ENCODE results near the gene NT5M. TPM values are rescaled to one million over a fixed set of nuclear protein-coding genes. Genes with fewer than 3 reads are reported as not detected.

NT5M gene
- total RNA-seq, 1 donor from 2014 or later = 3.2 TPM

DNA sequence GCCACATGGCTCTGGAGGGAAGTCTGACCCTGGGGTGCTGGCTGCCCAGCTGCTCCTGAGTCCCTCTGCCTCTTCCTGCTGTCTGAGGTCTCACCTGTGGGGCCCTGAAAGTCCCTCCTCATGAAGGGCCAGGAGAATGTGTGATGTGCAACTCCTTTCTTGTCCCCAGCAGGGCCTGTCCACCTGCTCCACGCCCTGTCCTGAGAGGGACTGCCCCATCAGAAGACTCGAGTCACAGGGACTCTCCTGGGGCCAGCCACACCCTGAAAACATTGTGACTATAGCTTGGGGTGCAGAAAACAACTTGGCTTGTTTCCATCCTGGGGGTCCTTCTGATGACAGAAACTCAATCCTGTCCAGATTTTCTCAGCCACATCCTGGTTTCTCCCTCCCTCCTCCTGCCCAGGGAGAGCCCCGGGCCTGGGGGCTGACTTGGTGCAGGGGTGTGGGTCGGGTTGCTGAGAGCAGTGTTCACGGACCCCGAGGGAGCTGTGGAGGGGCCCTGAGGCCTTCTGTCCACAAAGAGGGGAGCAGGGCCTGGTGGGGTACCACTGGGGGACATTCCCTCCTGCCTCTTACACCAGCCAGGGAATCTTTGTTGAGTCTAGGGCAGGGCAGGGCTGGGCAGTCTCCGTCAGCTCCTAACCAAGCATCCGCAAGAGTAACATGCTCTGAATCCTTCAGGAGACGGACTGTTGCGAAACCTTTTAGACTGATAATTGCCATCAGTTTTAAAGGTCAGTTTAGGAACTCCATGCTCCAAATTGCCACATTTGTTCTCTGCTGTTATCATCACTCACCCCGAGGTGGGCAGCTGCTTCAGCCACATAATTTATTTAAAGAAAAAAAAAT, 45.9 kb downstream of the NT5M start:
- peak in 1 of 2 donors; percentile 93 for DNase-seq (ENCODE audit: extremely low spot score in 2 of 2)
- H3K36me3 ChIP-seq = no peaks in the 10 kb centered on the region
- H3K4me1 ChIP-seq = peaks cover 4% of the 10 kb centered on the region
- no peak overlapping the region for H3K27ac ChIP-seq
- H3K27me3 ChIP-seq = no peaks in the 10 kb centered on the region
- TF ChIP-seq POLR2A (IDR thresholded peaks at IDR 0.05) = no peak
- no peak for TF ChIP-seq POLR2AphosphoS5 (IDR thresholded peaks at IDR 0.05; ENCODE audit: insufficient read depth in 1 of 2, low read depth in 1 of 2)
- TF ChIP-seq CTCF (IDR thresholded peaks at IDR 0.05) = no peak
- no peak overlapping the region for H3K4me3 ChIP-seq
- intact Hi-C loops (cut with DNase I) = no loop called here
- no peaks in the 10 kb centered on the region for H3K9me3 ChIP-seq

DNA sequence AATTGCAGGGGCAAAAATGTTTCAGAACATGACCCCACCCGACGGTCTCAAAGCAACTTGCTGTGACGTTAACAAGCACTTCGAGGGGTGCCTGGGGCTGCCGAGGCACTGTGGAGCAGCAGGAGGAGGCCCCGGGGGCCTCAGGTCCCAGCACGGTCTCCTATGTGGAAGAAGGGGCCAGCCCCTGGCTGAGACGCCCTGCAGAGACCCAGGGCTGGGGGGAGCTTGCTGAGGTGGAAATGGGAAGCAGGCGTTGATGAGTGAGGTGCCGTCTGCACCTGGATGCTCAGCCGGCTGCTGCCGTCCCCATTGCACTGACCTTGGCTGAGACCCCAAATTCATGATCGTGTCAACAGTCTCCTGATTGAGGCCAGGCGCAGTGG, 46.5 kb downstream of the NT5M start:
- DNase-seq (ENCODE audit: extremely low spot score in 2 of 2) = peak in 1 of 2 donors; percentile 93
- no peak overlapping the region for H3K27ac ChIP-seq
- peaks cover 4% of the 10 kb centered on the region for H3K4me1 ChIP-seq
- H3K4me3 ChIP-seq = no peak overlapping the region
- H3K36me3 ChIP-seq = no peaks in the 10 kb centered on the region
- intact Hi-C loops (cut with DNase I) = no loop called here
- H3K9me3 ChIP-seq = no peaks in the 10 kb centered on the region
- no peak for TF ChIP-seq CTCF (IDR thresholded peaks at IDR 0.05)
- TF ChIP-seq POLR2A (IDR thresholded peaks at IDR 0.05) = no peak
- no peak for TF ChIP-seq POLR2AphosphoS5 (IDR thresholded peaks at IDR 0.05; ENCODE audit: insufficient read depth in 1 of 2, low read depth in 1 of 2)
- H3K27me3 ChIP-seq = no peaks in the 10 kb centered on the region

GRCh38 chr17:17350491-17351355, 47.5 kb downstream of the NT5M start:
- Histone ChIP-seq H3K4me3 (no peak overlapping the region), H3K27ac (no peak overlapping the region), H3K9me3 (no peaks in the 10 kb centered on the region), H3K27me3 (no peaks in the 10 kb centered on the region), H3K36me3 (no peaks in the 10 kb centered on the region), H3K4me1 (peaks cover 12% of the 10 kb centered on the region)
- TF ChIP-seq CTCF (IDR thresholded peaks at IDR 0.05) = no peak
- no peak for TF ChIP-seq POLR2AphosphoS5 (IDR thresholded peaks at IDR 0.05; ENCODE audit: insufficient read depth in 1 of 2, low read depth in 1 of 2)
- no peak for TF ChIP-seq POLR2A (IDR thresholded peaks at IDR 0.05)
- DNase-seq (ENCODE audit: extremely low spot score in 2 of 2) = peak in 1 of 2 donors; percentile 95
- intact Hi-C loops (cut with DNase I) = no loop called here

DNA sequence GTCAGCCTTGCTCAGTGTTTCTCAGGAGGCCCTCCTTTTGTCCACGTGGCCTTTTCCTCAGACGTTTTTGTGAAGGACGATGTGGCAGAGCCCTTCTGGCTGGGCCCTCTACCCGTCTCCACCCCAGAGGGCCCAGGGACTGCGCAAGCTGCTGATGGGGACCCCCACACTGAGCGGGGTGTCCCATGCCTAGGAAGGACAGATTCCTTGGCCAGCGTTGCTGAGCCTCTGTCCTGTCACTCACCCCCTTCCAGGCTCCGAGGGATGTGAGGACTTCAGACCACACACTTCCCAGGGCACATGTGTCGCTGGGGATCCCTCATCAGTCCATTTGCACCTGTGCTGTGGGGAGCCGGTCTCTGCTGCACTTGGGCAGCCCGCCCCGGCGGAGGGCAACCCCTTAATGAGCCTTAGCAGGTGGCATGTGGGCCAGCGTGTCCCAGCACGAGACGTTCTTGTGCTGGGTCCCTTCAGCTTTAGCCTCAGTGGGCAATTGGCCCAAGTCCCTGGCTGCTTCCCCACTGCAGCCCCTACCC, 48.3 kb downstream of the NT5M start:
- intact Hi-C loops (cut with DNase I) = no loop called here
- no peak for TF ChIP-seq CTCF (IDR thresholded peaks at IDR 0.05)
- TF ChIP-seq POLR2AphosphoS5 (IDR thresholded peaks at IDR 0.05; ENCODE audit: insufficient read depth in 1 of 2, low read depth in 1 of 2) = no peak
- TF ChIP-seq POLR2A (IDR thresholded peaks at IDR 0.05) = no peak
- Histone ChIP-seq H3K36me3 (no peaks in the 10 kb centered on the region), H3K9me3 (no peaks in the 10 kb centered on the region), H3K27me3 (no peaks in the 10 kb centered on the region), H3K4me1 (peaks cover 12% of the 10 kb centered on the region), H3K27ac (no peak overlapping the region), H3K4me3 (no peak overlapping the region)
- DNase-seq (ENCODE audit: extremely low spot score in 2 of 2) = peak in 1 of 2 donors; percentile 90
